ENCODE results near the gene SIAE.

SIAE gene

DNA sequence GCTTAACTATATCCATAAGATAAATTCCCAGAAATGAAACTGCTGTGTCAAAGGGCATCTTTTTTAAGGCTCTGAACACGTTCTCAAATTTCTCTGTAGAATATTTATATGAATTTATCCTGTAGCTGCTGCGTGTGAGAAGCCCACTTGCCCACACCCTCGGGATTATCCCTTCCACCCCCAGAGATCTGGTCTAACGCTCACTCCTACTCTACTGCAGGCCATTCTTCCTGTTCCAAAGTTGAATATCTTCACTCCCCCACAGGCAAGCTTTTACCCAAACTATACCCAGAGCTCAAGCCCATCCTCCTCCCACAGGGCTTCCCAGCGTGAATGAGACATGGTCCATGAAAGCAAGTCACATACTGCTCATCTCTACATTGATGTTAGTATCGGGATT lies 24.9 kb downstream of the SIAE start:
- no peak for TF ChIP-seq POLR2A (IDR thresholded peaks at IDR 0.05; ENCODE audit: low read depth, low read length)
- no peak for FAIRE-seq

DNA sequence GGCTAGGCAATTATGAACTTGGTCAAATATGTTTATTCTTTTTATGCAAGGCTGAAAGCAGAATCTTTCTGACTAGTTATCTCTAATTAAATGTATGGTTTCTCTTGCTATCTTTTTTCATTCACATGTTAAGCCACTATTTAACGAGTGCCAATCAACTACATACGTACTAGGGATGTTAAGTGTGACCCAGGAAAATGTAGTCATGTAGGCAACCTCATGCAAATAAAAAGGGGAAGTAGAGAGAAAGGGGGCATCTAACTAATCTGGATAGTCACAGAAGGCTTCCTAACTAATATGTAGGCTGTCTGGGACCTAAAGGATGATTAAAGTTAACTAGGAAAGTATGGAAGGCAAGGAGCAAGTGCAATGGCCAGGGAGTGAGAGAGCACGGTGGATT lies 27.4 kb downstream of the SIAE start:
- DNase-seq (ENCODE audit: insufficient read length, low spot score) (no peak), FAIRE-seq (no peak)
- no peak for TF ChIP-seq POLR2A (IDR thresholded peaks at IDR 0.05; ENCODE audit: low read depth, low read length)

More for the DNA sequence above, 24.9 kb downstream of the SIAE start:
- no peak for DNase-seq (ENCODE audit: insufficient read length, low spot score)

DNA sequence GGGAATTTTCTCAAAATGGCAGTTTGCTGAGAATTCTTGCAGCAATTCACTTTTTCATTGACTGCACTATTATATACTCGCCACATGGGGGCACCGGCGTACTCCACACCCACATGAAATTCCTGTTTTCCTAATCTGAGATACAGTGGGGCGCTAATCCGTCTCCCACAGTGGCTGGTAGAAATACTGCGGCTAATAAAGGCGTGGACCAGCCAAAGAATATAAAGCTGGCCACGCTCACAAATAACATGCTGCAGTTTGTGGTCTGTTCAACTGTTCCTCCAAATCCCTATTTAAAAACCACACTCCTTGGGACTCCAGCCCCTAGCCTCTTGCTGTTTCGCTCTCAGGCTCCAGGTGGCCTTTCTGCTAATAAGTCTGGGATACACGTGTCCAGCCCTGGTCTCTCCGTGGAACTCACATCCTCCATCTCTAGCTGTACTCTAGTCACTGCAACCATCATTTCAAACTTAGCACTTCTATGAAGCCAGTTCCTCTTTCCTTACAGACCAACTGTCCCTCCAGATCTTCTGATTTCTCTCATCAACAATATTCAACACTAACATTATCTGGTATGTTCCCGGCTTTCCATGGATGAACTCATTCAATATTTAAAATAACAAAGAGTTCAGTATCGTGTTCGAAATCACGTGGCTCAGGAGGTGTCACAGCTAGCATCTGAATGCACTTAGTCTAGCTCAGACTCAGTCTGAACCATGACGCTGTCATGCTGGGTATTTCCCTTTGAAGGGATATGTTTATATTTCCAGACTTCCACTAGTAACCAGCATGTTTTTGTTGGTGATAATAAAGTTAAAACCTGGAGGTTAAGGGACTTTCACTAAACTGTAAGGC lies 28.9 kb downstream of the SIAE start:
- TF ChIP-seq POLR2A (IDR thresholded peaks at IDR 0.05; ENCODE audit: low read depth, low read length), result no peak
- DNase-seq (ENCODE audit: insufficient read length, low spot score) (peak; percentile 12), FAIRE-seq (peak; percentile 30)

DNA sequence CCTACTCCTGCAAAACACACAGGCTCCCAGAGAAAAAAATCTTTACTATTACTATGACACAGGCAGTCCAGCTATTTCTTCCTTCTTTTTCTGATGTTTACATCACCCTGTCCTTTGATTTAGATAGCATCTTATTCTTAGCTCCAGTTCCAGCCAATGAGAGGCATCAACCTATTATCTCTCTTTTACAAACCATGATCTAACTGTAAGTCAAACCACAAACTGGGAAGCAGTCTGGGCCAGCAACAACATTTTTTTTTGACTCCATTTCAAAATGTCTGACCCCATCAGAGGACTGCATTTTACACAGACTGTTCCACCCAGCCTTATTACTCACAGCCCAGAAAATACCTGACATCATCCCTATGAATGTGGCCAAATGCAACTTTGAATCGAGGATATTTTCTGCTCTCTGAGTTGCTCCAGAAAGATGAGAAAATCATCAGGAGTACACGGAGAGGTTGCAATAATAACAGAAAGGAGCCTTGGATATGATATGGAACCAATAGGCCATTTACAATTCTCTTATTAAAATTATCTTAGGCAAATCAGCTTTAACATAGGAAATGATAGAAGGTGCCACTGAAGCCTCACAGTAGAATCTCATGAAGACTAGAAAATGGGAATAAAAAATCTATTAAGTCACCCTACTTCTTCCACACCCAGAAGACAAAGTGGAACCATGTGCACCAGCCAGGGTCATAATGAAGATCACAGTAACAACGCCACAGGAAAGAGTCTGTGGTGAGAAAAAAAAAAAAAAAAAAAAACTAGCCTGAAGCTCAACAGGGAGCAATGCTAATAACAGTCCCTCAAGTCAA lies 29.7 kb downstream of the SIAE start:
- TF ChIP-seq POLR2A (IDR thresholded peaks at IDR 0.05; ENCODE audit: low read depth, low read length), result no peak
- FAIRE-seq (peak; percentile 60), DNase-seq (ENCODE audit: insufficient read length, low spot score) (peak; percentile 7)

DNA sequence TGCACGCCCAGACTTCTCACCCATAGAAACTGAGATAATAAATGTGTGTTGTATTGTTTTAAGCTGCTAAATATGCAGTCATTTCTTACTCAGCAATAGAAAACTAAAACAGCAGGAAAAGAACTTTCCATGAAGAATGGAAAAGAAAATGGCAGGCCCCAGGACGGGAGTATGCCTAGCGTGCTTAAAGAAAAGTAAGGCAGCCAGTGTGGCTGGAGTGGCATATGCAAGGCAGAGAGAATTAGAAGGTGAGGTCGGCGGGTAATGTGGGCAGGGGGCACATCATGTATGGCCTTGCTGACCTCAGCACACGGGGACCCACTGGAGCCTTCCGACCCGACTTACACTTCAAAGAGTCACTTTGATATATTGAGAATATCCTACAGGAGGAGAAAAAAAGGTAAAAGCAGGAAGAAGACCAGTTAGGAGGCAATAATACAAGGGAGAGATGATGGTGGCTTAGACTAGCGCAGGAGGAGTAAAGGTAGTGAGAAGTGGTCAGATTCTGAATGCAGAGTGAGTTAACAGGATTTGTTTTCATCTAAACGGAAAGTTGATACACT lies 30.4 kb downstream of the SIAE start:
- TF ChIP-seq POLR2A (IDR thresholded peaks at IDR 0.05; ENCODE audit: low read depth, low read length), result no peak
- DNase-seq (ENCODE audit: insufficient read length, low spot score) (no peak), FAIRE-seq (no peak)

DNA sequence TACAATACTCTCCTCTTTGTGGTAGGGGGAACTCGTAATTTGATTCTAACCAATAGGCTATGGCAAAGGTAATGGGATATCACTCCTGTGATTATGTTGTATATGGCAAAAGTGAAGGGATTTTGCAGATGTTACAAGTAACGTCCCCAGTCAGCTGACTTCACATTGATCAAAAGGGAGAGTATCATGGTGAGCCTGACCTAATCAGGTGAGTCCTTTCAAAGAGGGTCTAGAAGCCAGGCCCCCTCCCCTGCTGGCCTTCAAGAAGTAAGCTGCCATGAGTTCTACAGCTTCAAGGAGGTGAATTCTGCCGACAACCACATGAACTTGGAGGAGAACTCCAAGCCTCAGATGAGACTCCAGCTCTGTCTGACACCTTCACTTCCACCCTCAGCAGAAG lies 30.9 kb downstream of the SIAE start:
- DNase-seq (ENCODE audit: insufficient read length, low spot score), result no peak
- TF ChIP-seq POLR2A (IDR thresholded peaks at IDR 0.05; ENCODE audit: low read depth, low read length), result no peak
- FAIRE-seq, result no peak

DNA sequence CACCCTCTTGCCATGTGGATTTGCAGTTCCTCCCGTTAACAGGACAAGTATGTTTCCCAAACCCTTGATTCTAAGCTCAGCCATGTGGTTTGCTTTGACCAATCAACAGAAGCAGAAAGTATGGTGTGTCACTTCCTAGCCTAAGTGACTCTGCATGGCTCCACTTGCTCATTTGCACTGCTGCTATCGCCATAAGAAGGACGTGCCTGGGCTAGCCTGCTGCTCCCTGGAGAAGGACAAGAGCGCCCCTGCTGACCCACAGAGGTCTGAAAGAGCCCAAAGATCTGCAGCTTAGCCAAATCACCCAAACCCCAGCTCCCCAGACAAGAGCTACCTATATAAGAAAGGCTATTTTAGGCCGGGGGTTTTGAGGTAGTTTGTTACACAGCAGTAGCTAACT lies 32.9 kb downstream of the SIAE start:
- no peak for DNase-seq (ENCODE audit: insufficient read length, low spot score)
- FAIRE-seq, result no peak
- no peak for TF ChIP-seq POLR2A (IDR thresholded peaks at IDR 0.05; ENCODE audit: low read depth, low read length)

DNA sequence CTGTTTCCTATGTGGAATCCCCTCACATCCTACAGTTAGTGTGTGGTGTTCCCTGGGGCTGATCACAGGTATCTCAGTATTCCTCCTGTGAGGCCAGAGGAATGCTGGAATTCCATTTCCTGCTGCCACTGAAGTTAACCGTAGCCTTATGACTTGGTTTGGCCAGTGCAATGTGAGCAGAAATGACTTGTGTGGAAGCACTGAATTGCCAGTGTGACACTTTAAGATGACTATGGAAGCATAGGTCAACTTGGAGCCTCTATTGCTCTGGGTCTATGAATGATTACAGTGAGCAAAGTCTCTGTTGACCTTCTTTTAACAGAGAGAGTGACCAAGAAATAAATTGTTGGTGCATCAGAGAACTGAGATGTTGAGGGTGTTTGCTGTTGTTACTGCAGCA lies 34.4 kb downstream of the SIAE start:
- DNase-seq (ENCODE audit: insufficient read length, low spot score) (no peak), FAIRE-seq (no peak)
- TF ChIP-seq POLR2A (IDR thresholded peaks at IDR 0.05; ENCODE audit: low read depth, low read length), result no peak

DNA sequence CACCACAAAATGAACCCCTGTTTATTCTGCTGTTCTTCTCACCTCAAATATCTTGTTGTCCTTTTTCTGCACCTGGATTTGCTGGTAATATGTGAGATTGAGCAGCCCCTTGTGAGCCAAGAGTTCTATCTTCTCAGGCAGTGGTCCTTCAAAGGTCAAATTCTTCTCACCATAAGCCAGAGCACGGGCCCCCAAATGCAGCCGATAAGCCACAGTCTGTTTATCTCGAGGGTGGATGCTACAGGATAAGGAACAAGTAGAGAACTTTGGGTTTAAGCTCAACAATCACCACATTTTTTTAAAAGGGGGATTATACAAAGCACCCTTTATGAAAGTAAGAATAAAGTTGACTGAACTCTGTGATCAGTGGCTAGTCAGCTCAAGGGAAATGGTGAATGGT lies 35.0 kb downstream of the SIAE start:
- no peak for TF ChIP-seq POLR2A (IDR thresholded peaks at IDR 0.05; ENCODE audit: low read depth, low read length)
- FAIRE-seq (no peak), DNase-seq (ENCODE audit: insufficient read length, low spot score) (no peak)

DNA sequence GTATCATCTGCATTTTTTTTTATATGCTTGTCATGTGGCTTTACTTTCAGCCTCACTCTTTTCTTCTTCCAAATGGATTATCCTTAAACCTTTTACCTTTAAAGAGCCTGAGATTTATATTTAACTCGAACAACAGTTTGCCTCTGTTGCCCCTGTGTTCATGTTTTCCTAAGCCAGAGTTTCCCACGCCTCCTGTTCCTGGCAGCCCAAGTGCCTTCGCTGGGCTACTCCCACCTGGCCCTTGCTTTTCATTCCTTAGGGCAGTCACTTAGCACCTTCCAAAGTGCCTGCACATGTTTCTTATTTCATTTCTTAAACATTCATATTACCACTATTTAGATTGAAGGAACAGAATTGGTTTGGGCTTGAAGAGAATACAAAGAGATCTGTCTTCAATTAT lies 37.6 kb downstream of the SIAE start:
- no peak for TF ChIP-seq POLR2A (IDR thresholded peaks at IDR 0.05; ENCODE audit: low read depth, low read length)
- FAIRE-seq (no peak), DNase-seq (ENCODE audit: insufficient read length, low spot score) (no peak)

DNA sequence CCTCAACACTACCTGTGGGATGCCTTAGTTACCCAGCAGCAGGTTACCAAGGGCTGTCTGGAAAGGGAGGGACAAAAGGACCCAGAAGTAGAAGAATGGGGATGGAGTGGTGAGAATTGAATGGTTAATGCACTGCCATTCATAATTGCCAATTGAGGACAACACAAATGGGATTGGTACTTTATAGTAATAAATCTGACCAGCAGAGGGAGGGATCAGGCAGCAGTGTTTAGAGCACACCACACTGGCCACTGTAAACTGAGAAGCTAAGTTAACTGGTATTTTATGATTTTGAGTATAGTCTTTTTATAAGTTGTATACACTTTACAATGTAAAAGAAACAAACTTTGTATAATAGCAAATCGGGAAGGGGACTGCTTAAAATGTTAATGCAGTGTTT lies 40.2 kb downstream of the SIAE start:
- FAIRE-seq (no peak), DNase-seq (ENCODE audit: insufficient read length, low spot score) (no peak)
- no peak for TF ChIP-seq POLR2A (IDR thresholded peaks at IDR 0.05; ENCODE audit: low read depth, low read length)

DNA sequence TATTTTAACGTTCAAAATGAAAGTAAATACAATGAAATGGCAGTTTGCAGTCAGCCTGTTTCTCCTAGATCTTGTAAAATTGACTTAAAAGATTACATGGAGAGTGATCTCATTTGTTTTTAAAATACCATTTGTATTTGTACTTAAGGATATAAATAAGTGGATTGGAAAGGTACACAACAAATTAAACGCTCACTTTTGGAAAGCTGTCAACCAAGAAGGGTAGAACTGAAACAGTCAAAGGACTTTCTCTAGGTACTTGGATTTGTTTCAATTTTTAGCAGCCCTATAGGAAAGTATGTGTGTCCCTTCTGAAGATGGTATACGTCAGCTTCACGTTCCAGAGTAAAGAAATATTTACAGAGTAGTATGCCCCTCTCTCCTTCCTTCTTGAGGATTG lies 43.6 kb downstream of the SIAE start:
- no peak for FAIRE-seq
- no peak for DNase-seq (ENCODE audit: insufficient read length, low spot score)
- no peak for TF ChIP-seq POLR2A (IDR thresholded peaks at IDR 0.05; ENCODE audit: low read depth, low read length)

DNA sequence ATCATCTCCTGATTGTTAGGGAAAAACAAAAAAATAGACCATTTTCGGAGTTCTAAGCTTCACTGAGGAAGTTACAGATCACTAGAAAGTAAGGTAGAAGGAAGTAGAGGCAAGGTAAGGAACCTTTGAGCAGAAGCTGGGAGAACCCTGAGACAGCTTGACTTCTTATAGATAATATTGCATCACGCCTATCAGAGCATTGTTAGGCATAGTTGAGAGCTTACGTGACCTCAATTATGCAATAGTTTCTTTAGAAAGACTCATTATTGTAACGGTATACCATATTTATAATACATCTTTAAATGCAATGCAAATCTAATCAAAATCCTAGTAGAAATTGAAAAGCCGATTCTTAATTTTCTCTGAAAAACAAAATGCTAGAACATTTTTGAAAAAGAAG lies 46.0 kb downstream of the SIAE start:
- FAIRE-seq (no peak), DNase-seq (ENCODE audit: insufficient read length, low spot score) (no peak)
- TF ChIP-seq POLR2A (IDR thresholded peaks at IDR 0.05; ENCODE audit: low read depth, low read length), result no peak

DNA sequence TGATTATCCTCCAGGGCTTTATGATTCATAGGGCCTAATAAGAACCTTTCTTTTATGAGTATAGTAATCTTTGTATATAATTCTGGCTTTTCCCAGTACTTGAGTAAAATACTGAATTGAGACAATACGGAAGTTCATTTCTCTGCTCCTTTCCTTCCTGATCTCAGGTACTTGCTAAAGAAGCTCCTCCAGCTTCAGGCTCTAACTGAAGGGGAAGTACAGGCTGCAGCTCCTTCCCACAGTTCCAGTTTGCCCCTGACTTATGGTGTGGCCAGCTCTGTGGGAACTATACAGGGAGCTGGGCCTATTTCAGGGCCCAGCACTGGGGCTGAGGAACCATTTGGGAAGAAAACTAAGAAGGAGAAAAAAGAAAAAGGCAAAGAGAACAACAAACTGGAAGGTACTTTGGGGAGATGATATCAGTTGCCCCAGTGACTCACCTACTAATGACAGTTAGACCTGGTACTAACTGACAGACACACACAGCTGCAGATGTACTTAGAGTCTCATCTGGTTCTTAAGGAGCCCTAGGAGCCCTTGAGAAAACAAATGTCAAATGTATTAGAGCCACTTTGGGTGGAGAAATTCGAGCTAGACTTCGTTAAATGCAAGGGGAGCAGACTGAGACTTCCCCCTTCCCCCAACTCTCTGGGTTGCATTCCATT lies 47.9 kb downstream of the SIAE start:
- FAIRE-seq (no peak), DNase-seq (ENCODE audit: insufficient read length, low spot score) (no peak)
- TF ChIP-seq POLR2A (IDR thresholded peaks at IDR 0.05; ENCODE audit: low read depth, low read length), result no peak
